Erythroblast (primary cell): ENCODE measurements around the gene ELOVL5.

Experiments
- GATA1 ChIP-seq: IDR thresholded peaks from 2 replicates; pipeline ENCODE4 v1.6.1; 2011; ENCODE audit warnings: low read depth, mild to moderate bottlenecking, control low read depth, low read length, moderate library complexity
- POLR2A ChIP-seq: IDR thresholded peaks from 2 replicates; pipeline ENCODE4 v1.6.1; 2011; ENCODE audit warnings: mild to moderate bottlenecking, low read length

GRCh38 chr6:53306819-53307347, 41.9 kb downstream of the ELOVL5 start:
- no peak for TF ChIP-seq POLR2A
- TF ChIP-seq GATA1, result no peak
